ENCODE measurements around the gene ARFGAP2. TPM values are rescaled to one million over a fixed set of nuclear protein-coding genes. Genes with fewer than 3 reads are reported as not detected.

ARFGAP2 gene
- total RNA-seq, 1 experiment from 2014 or later: 97.5 TPM

DNA sequence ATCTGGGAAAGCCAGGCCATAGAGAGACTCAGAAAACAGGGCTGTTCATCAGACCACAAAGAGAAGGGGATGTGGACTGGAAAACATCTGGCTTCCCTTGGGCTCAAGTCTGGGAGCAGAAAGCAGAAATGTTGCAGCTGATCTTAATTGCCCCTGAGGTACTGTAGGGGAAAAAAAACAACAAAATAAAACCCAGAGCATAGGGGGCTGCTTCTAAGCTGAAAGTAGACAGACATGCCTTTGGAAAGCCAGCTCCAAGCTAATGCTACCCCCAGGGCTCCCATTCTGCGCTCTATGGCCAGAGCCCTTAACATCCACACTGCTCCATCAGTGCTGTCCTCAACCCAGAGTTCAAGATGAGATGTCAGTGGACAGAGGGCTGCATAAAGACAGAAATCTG lies 11.6 kb upstream of the ARFGAP2 start:
- H4K20me1 ChIP-seq (ENCODE audit: low read length): no peaks in the 10 kb centered on the region
- no peaks in the 10 kb centered on the region for H3K36me3 ChIP-seq (ENCODE audit: low read depth, low read length)
- DNase-seq (no peak), ATAC-seq (no peak)
- intact Hi-C loops (cut with micrococcal nuclease): no loop called here
- H3K79me2 ChIP-seq (ENCODE audit: low read length): peaks cover 33% of the 10 kb centered on the region
- no peaks in the 10 kb centered on the region for H3K27me3 ChIP-seq (ENCODE audit: low read length)
- BruUV-seq (replicated peaks): no TSS peak
- H3F3A ChIP-seq (ENCODE audit: low read length, unreplicated experiment): no peaks in the 10 kb centered on the region
- H3K9ac ChIP-seq (ENCODE audit: low read length): no peak overlapping the region
- CTCF ChIA-PET: no interaction called here
- H3K9me2 ChIP-seq (replicated peaks; ENCODE audit: low read length): no peaks in the 10 kb centered on the region
- no peak overlapping the region for H2AFZ ChIP-seq (ENCODE audit: low read length)
- no peak for TF ChIP-seq EZH2 (IDR thresholded peaks at IDR 0.05; ENCODE audit: low read length, unreplicated experiment)
- no peak for TF ChIP-seq EZH2phosphoT487 (IDR thresholded peaks at IDR 0.05; ENCODE audit: borderline replicate concordance, low read length)
- no peak for TF ChIP-seq CTCF (conservative IDR thresholded peaks at IDR 0.05; ENCODE audit: low read depth, low read length)
- H3K4me3 ChIP-seq (ENCODE audit: low read length): no peak overlapping the region
- H3K4me1 ChIP-seq (ENCODE audit: insufficient read depth, low read length): peaks cover 22% of the 10 kb centered on the region
- POLR2A ChIA-PET (ENCODE audit: unreplicated experiment): interaction anchor here (0.7 kb wide), 1 partner anchor 32 kb away, joined by 3 read pairs; no protein-coding TSS in a partner anchor
- no peak overlapping the region for H3K27ac ChIP-seq (ENCODE audit: low read length)
- H3K4me2 ChIP-seq (ENCODE audit: low read length): no peak overlapping the region
- H3K9me3 ChIP-seq (ENCODE audit: low read length): no peaks in the 10 kb centered on the region

- Histone ChIP-seq H3K27me3 (ENCODE audit: low read length) (no peaks in the 10 kb centered on the region), H3K27ac (ENCODE audit: low read length) (no peak overlapping the region), H2AFZ (ENCODE audit: low read length) (no peak overlapping the region), H3F3A (ENCODE audit: low read length, unreplicated experiment) (no peaks in the 10 kb centered on the region), H3K9me2 (replicated peaks; ENCODE audit: low read length) (no peaks in the 10 kb centered on the region), H3K4me1 (ENCODE audit: insufficient read depth, low read length) (peaks cover 22% of the 10 kb centered on the region), H3K9me3 (ENCODE audit: low read length) (no peaks in the 10 kb centered on the region), H3K79me2 (ENCODE audit: low read length) (peaks cover 37% of the 10 kb centered on the region), H3K9ac (ENCODE audit: low read length) (no peak overlapping the region), H4K20me1 (ENCODE audit: low read length) (no peaks in the 10 kb centered on the region), H3K4me3 (ENCODE audit: low read length) (no peak overlapping the region), H3K4me2 (ENCODE audit: low read length) (no peak overlapping the region), H3K36me3 (ENCODE audit: low read depth, low read length) (no peaks in the 10 kb centered on the region)
- BruUV-seq (replicated peaks): no TSS peak
- ATAC-seq (no peak), DNase-seq (no peak)
- intact Hi-C loops (cut with micrococcal nuclease): no loop called here
- POLR2A ChIA-PET (ENCODE audit: unreplicated experiment): no interaction called here
- no peak for TF ChIP-seq CTCF (conservative IDR thresholded peaks at IDR 0.05; ENCODE audit: low read depth, low read length)
- CTCF ChIA-PET: no interaction called here
Measured at GRCh38 chr11:47187723-47188122, 11.0 kb upstream of the ARFGAP2 start.

DNA sequence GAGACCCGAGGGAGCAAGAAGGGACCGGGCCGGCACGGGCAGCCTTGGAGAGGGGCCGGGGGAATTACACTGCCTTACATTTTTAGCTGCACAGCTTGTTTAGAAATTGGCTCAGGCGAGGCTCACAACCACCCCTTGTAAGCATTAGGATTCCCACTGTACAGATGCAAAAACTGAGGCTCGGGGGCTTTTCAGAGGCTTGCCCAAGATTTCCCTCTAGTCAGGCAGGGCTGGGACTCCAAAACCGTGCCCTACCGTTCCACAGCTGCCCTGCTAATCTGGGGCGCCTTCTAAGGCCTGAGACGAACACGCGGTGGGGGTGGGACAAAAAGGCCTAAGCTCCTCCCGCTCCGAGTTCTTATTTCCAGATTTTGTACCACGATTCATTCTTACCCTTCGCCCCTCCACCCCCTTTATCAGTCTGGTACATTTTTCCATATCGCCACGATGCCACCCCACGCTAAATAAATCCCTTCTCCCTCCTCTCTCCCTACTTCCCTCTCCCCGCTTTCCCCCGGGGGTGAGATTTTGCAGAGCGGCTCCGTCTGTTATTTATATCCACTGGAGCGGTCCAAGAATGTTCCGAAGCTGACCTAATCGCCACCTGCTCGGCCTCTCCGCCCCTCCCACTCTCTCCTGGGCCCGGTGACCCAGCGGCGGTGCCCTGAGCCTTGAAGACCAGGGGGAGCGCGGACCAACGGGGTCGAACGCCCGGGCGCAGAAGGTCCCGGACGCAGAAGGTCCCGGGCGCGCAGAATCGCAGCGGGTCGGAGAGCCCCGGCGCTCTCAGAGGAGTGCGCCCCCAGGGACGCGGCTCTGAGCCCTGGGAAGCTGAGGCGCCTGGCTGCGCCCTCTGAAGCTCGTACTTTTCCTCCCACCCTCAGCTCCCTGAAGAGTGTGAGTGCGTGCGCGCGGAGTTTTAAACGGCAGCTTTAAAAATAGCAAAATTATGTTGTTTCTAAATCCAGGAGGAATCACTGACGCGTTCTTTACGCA lies 10.3 kb upstream of the ARFGAP2 start:
- POLR2A ChIA-PET (ENCODE audit: unreplicated experiment): no interaction called here
- no peak for DNase-seq

More for the DNA sequence above, 10.3 kb upstream of the ARFGAP2 start:
- peak overlapping the region; percentile 97 for H3K4me2 ChIP-seq (ENCODE audit: low read length)
- H3K79me2 ChIP-seq (ENCODE audit: low read length): peaks cover 44% of the 10 kb centered on the region
- H3K36me3 ChIP-seq (ENCODE audit: low read depth, low read length): no peaks in the 10 kb centered on the region
- no peaks in the 10 kb centered on the region for H3K9me2 ChIP-seq (replicated peaks; ENCODE audit: low read length)
- peak overlapping the region; percentile 85 for H3K9ac ChIP-seq (ENCODE audit: low read length)
- CTCF ChIA-PET: interaction anchor here (0.7 to 0.9 kb wide), 2 partner anchors 27 to 72 kb away, joined by 3 to 13 read pairs; partner anchors contain the start of gene DDB2
- no peaks in the 10 kb centered on the region for H4K20me1 ChIP-seq (ENCODE audit: low read length)
- H3K9me3 ChIP-seq (ENCODE audit: low read length): no peaks in the 10 kb centered on the region
- H2AFZ ChIP-seq (ENCODE audit: low read length): peak overlapping the region; percentile 87
- peak overlapping the region; percentile 90 for H3K4me3 ChIP-seq (ENCODE audit: low read length)
- intact Hi-C loops (cut with micrococcal nuclease): no loop called here
- H3K4me1 ChIP-seq (ENCODE audit: insufficient read depth, low read length): peaks cover 22% of the 10 kb centered on the region
- BruUV-seq (replicated peaks): TSS peak; percentile 48
- H3K27me3 ChIP-seq (ENCODE audit: low read length): no peaks in the 10 kb centered on the region
- H3K27ac ChIP-seq (ENCODE audit: low read length): 0 out of 2 replicates have a peak overlapping the region, but pooled peaks have one; percentile 30
- H3F3A ChIP-seq (ENCODE audit: low read length, unreplicated experiment): no peaks in the 10 kb centered on the region
- ATAC-seq: no peak; the same call in 1 of the 2 replicates
- TF ChIP-seq CTCF (conservative IDR thresholded peaks at IDR 0.05; ENCODE audit: low read depth, low read length) (no peak), EZH2 (IDR thresholded peaks at IDR 0.05; ENCODE audit: low read length, unreplicated experiment) (no peak), EZH2phosphoT487 (IDR thresholded peaks at IDR 0.05; ENCODE audit: borderline replicate concordance, low read length) (no peak)
